GM12874 (cell line): ENCODE data around the gene STX11.

ENCODE experiments used
- TF ChIP-seq, protein P1 (sequence below): IDR thresholded peaks from 2 replicates; pipeline ENCODE4 v1.5.1; 2011; ENCODE audit warnings: low read depth, mild to moderate bottlenecking, control low read depth, low read length, moderate library complexity; ENCODE audit not compliant: insufficient read depth

STX11 gene

DNA sequence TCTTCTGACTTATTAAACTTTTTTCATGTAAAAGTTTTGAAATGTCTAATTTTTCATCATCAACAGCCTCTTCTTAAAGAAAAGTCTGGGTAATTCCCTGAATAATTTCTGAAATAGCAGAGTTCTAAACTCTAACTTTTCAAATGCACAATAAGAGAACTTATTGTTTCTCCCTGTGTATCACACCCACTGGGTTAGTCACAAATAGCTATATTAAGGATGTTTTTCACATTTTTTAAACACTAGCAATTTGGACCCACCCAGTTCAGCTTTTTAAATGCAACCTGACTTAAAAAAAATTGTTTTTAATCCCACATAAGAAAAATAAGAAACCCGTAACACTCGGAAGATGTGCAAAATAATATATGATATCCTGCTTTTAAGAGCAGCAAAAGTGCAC, 73.4 kb downstream of the STX11 start:
- TF ChIP-seq, protein P1, sequence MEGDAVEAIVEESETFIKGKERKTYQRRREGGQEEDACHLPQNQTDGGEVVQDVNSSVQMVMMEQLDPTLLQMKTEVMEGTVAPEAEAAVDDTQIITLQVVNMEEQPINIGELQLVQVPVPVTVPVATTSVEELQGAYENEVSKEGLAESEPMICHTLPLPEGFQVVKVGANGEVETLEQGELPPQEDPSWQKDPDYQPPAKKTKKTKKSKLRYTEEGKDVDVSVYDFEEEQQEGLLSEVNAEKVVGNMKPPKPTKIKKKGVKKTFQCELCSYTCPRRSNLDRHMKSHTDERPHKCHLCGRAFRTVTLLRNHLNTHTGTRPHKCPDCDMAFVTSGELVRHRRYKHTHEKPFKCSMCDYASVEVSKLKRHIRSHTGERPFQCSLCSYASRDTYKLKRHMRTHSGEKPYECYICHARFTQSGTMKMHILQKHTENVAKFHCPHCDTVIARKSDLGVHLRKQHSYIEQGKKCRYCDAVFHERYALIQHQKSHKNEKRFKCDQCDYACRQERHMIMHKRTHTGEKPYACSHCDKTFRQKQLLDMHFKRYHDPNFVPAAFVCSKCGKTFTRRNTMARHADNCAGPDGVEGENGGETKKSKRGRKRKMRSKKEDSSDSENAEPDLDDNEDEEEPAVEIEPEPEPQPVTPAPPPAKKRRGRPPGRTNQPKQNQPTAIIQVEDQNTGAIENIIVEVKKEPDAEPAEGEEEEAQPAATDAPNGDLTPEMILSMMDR, result no peak

DNA sequence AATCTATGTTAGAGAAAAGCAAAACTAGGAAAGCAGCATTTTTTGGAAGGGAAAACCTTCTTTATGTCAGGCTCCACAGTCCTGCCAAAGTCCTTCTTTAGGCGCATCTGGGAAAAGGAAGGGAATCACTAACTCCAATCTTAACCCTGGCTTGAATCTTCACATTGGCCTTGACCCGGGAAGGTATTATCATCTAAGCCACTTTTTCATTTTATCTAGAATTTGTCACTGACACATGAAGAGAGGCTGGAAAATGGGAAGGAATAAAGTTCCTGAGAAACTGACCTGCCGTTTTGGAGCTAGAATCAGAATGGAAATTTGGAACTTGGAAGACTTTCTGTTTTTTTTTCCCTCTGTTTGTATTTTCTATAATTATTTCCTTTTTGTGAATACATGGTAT, 81.4 kb downstream of the STX11 start:
- TF ChIP-seq, protein P1, result no peak

DNA sequence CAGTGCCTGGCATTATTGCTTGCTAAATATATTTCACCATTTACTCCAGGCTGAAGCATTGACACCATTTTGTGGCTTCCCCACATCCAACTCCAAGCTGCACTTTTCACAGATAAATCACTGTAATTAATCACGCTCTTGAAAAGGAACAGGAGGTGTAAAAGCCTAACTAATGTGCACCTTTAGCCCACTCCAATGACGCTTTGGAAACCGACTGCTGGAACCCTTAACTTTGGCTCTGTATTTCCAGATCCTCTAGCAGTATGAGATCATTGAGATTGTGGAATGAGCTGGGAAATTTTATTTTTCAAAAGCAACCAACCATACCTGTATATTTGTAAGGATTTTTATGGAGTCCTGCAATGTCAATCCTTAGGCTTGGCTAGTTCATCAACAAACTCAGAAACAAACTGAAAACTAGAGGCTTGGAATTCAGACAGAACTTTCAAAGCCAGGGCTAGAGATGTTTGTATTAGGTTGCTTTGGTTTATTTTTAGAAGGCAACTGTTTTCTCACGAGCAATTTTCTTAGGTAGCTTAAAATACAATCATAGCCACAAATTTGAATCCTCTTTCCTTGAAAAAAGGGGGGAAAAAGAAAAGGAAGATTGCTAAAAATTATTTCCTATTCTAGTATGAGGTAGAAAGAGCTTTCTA, 82.0 kb downstream of the STX11 start:
- TF ChIP-seq, protein P1, result no peak

DNA sequence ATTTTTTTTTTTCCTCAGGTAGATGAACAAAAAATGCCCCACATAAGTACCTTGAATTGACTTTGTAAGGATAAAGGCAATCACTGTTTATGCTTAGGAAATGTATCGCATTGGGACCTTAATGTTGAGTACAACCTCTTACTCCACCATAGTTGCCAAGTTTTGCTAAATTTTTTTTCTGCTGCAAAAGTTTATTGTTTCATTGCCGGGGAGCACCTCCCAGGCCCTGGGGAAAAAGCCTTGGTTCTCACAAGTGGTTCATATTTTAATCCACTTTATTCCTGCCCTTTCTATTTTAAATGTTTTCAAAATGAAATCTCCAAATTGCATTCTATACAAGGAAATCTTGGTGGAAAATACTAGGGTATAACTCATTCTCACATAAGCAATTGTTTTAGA, 82.5 kb downstream of the STX11 start:
- TF ChIP-seq, protein P1, result no peak

- TF ChIP-seq, protein P1, result no peak
These were observed 84.1 kb downstream of the STX11 start for GRCh38 chr6:144234399-144234798.

- TF ChIP-seq, protein P1, result no peak
These were observed 84.6 kb downstream of the STX11 start for GRCh38 chr6:144234935-144235334.
